Neuron (in vitro differentiated cells): ENCODE results near the gene GTF2E1.
A peak's percentile ranks its signal among the peaks of the same experiment; 100 is the strongest.
"Not testable (repeated sequence)": the region's sequence is repeated elsewhere in the genome, so short reads cannot be mapped to it uniquely, and the experiment has no call there.

Source experiments
- H2AFZ ChIP-seq: one replicate; pipeline ENCODE4 v1.6.1; 2013; ENCODE audit warnings: low read depth, mild to moderate bottlenecking, inconsistent platforms, low read length, moderate library complexity
- H3K27me3 ChIP-seq: one replicate; pipeline ENCODE4 v1.6.1; 2013; ENCODE audit warnings: low read length; ENCODE audit not compliant: insufficient read depth
- H3K36me3 ChIP-seq: one replicate; pipeline ENCODE4 v1.6.1; 2013; ENCODE audit warnings: low read length; ENCODE audit not compliant: insufficient read depth
- H3K4me1 ChIP-seq: one replicate; pipeline ENCODE4 v1.6.1; 2013; ENCODE audit warnings: low read length; ENCODE audit not compliant: insufficient read depth
- H3K4me3 ChIP-seq: 2 replicates; pipeline ENCODE4 v1.5.1; 2013; ENCODE audit warnings: mild to moderate bottlenecking, low read length, moderate library complexity
- H3K9me3 ChIP-seq: one replicate; pipeline ENCODE4 v1.6.1; 2013; ENCODE audit warnings: low read length

The GTF2E1 gene

DNA sequence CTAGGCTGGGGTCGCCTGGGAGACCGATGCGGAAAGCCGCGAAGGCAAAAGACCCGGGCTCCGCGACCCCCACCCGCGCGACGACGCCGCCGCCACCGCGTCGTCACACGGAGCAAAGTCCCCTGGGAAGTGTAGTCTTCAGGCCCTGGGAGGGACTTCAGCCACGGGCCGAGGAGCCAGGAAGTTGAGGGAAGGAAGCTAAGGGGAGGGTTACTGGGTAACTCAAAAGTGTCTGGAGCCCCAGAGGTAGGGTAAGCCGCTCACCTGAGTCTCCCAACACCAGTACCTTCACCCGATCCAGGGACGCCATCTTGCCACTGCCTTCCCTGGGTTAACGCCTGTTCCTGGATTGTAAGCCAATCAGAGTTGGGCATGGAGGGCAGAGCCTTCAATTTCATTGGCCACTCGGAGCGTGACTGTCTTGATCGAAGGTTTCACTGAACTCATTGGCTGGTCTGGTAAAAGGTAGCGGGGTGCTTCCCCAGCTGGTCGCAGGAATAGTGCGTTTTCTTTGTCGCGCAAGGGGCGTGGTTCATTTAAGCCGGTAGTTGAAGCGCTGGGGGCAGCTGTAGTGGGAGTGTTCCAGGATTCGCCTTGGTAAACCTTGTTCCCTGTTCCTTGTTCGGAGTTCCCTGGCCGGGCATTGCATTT lies at the start of gene GTF2E1, which contains the start of gene RABL3:
Gene GTF2E1 (plus strand): TSS at position 547 of the 651 bp plus-strand sequence. CDS start 7,809 bp downstream, outside the sequence.
Gene RABL3 (minus strand): TSS at position 319 of the 651 bp plus-strand sequence. CDS start 9 bp downstream, at position 310.
- H3K4me3 ChIP-seq, result peak within 1 kb of the TSS; percentile 87
- no peaks in the 10 kb centered on the region for H3K27me3 ChIP-seq
- peaks cover 13% of the 10 kb centered on the region for H3K9me3 ChIP-seq
- peak within 1 kb of the TSS; percentile 46 for H2AFZ ChIP-seq
- peaks cover 8% of the 10 kb centered on the region for H3K36me3 ChIP-seq
- H3K4me1 ChIP-seq, result peaks cover 12% of the 10 kb centered on the region

DNA sequence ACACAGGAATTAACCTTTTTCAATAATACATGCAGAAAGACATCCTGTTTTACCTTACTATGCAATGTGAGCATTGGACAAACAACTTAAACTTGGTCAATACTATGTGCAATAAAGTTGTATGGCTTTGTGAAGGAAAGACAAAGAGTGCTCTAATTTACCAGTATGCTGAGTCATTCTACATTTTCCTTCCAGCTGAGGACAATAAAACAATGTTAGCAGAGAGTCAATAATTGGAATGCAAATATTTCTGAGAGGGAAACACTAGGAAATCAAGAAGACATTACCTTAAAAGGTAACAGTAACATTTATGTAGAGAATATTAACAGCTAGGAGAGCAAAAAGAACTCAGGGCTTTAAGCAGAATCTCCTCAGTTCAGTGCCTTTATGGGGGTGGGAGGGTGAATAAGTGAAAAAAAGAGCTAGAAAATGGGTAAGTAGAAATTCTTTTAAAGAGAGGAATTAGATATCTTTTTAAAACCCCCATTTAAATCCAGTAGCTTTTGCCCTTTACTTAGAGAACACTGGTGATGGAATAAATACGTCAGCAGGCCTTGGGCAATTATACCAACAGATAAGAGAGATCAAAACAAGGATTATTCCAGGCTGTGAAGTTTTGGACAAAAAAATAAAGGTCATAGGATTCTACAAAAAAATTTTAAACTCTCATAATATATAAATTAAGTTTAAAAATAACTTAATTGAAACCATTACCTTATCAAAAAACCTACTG lies 48.9 kb upstream of the GTF2E1 start:
- Histone ChIP-seq H3K36me3 (peaks cover 8% of the 10 kb centered on the region), H3K4me1 (peaks cover 7% of the 10 kb centered on the region), H3K4me3 (no peak overlapping the region), H3K27me3 (no peaks in the 10 kb centered on the region), H3K9me3 (no peaks in the 10 kb centered on the region), H2AFZ (no peak overlapping the region)

DNA sequence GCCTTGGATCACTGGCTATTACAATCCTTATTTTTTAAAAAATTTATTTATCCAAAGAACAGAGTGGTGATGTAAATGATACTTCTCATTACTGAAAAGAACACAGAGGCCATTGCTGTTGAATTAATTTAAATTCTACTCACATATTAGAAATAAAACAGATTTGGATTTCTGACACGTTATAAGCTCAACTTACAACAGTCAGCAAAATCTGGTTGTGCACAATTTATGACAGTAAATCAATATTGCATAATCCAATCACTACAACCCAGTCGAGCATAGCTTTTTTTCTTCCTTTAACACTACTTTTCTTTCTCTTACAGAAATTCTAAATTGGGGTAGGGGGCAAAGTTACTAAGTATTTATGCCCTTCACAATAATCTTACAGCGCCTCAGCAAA lies 43.2 kb upstream of the GTF2E1 start:
- no peak overlapping the region for H2AFZ ChIP-seq
- H3K4me3 ChIP-seq, result no peak overlapping the region
- no peaks in the 10 kb centered on the region for H3K27me3 ChIP-seq
- H3K36me3 ChIP-seq, result peaks cover 4% of the 10 kb centered on the region
- H3K9me3 ChIP-seq, result peaks cover 2% of the 10 kb centered on the region
- H3K4me1 ChIP-seq, result no peaks in the 10 kb centered on the region

DNA sequence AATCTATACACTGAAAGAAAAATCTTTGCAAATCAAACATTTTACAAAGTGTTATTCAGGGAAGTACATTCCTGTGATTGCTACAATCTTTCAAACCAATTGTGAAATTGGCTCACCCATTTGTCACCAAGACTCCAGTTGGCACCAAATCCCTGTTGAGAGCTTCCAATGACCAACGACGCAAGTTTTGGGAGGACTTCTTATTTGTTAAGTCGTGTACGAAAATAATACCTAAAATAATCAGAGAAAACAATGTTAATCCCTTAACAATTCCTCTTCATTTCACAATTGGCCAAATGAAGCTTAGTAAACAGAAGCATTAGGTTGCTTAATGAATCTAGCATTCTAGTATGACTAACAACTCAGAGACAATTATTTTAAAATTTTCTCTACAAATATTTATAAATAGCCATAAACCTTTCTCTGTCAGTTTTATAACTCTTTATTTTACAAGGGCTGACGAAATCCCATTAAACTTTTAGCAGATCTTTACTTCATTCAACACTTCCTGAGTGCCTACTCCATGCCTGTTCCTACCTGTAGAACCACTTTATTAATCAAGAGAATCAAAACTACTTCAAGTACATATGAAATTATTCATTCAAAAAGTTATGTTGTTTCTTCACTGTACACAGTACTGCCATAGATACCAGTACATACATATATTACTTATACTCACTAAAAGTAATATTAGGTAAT lies 36.5 kb upstream of the GTF2E1 start:
- H3K27me3 ChIP-seq, result no peaks in the 10 kb centered on the region
- H3K4me3 ChIP-seq, result no peak overlapping the region
- H3K36me3 ChIP-seq, result peaks cover 10% of the 10 kb centered on the region
- H3K9me3 ChIP-seq, result peaks cover 2% of the 10 kb centered on the region
- H2AFZ ChIP-seq, result no peak overlapping the region
- peaks cover 6% of the 10 kb centered on the region for H3K4me1 ChIP-seq

DNA sequence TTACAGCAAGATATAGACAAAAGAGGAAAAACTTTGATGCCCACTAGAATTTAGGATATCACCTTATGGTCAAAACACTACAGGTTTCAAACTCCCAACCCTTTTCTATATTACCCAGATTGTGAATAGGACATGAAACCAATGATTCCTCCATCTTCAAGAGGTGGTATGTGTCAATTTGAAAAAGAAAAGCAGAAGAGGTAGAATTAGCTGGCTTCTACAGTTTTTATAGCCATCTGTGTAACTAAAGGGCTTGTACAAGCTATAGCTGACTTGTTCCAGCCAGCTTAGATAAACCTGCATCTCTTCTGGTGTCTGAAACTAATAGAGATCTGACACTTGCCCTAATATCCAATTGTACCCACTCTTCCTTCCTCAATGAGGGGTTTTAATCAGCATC lies 35.6 kb upstream of the GTF2E1 start:
- H3K4me1 ChIP-seq, result peaks cover 6% of the 10 kb centered on the region
- H3K4me3 ChIP-seq, result no peak overlapping the region
- H3K36me3 ChIP-seq, result peaks cover 10% of the 10 kb centered on the region
- H3K27me3 ChIP-seq, result no peaks in the 10 kb centered on the region
- peaks cover 2% of the 10 kb centered on the region for H3K9me3 ChIP-seq
- no peak overlapping the region for H2AFZ ChIP-seq

DNA sequence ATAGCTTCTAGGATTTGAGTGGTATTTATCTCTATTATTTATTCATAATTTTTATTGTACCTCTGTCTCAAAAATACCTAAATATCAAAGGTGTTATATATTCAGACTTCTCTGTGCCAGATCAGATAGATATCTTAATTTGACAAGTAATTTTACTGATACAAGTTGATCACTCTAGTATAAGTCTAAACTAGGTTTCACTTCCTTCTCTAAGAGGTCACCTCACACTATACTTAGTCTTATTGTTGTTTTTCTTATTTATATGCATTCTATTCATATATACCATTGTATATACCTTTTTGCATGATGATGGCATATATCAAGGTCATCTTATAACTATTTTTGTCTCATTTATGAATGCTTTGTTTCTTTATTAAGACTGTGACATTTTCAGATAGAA lies 34.1 kb upstream of the GTF2E1 start:
- Histone ChIP-seq H3K27me3 (no peaks in the 10 kb centered on the region), H3K4me1 (peaks cover 6% of the 10 kb centered on the region), H2AFZ (no peak overlapping the region), H3K9me3 (no peaks in the 10 kb centered on the region), H3K36me3 (peaks cover 10% of the 10 kb centered on the region), H3K4me3 (no peak overlapping the region)

DNA sequence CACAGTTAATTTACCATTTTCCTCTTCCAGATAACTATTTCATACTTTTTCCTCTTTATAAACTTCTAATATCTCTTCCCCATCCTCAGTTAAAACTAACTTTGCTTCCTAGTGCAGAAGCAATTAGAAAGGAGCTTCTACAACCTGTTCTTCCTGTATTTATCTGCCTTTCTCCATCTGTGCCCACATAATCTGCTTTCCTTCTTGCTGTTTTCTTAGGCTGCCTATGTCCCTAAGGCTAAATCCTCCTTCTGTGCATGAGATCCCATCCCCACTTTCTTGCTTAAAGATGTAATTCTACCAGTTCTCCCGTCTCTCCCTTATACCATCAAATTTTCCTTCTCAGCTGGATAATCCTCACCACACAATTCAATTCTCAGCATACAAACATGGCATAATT lies 32.2 kb upstream of the GTF2E1 start:
- peaks cover 7% of the 10 kb centered on the region for H3K36me3 ChIP-seq
- H3K27me3 ChIP-seq, result no peaks in the 10 kb centered on the region
- H3K9me3 ChIP-seq, result no peaks in the 10 kb centered on the region
- H3K4me3 ChIP-seq, result no peak overlapping the region
- peaks cover 6% of the 10 kb centered on the region for H3K4me1 ChIP-seq
- H2AFZ ChIP-seq, result no peak overlapping the region

DNA sequence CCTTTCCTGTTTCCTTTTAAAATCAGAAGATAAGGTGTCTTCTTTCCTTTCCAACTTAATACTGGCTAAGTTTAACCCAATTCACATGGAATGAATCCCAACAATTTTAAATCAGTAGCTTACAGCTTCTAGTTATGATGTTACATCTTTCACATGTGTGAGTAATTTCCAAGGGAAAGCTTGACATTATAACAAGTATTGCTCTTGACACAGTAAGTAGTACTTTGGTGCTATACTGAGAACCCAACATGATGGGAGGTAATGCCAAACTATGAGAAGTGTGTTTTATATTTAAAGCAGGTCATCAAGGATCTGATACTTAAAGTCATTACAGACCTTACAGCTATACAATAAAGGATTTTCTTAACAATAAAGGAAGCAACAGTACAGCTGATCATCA lies 29.3 kb upstream of the GTF2E1 start:
- H3K4me1 ChIP-seq, result peaks cover 6% of the 10 kb centered on the region
- H3K4me3 ChIP-seq, result no peak overlapping the region
- no peaks in the 10 kb centered on the region for H3K9me3 ChIP-seq
- peaks cover 4% of the 10 kb centered on the region for H3K36me3 ChIP-seq
- no peaks in the 10 kb centered on the region for H3K27me3 ChIP-seq
- no peak overlapping the region for H2AFZ ChIP-seq

DNA sequence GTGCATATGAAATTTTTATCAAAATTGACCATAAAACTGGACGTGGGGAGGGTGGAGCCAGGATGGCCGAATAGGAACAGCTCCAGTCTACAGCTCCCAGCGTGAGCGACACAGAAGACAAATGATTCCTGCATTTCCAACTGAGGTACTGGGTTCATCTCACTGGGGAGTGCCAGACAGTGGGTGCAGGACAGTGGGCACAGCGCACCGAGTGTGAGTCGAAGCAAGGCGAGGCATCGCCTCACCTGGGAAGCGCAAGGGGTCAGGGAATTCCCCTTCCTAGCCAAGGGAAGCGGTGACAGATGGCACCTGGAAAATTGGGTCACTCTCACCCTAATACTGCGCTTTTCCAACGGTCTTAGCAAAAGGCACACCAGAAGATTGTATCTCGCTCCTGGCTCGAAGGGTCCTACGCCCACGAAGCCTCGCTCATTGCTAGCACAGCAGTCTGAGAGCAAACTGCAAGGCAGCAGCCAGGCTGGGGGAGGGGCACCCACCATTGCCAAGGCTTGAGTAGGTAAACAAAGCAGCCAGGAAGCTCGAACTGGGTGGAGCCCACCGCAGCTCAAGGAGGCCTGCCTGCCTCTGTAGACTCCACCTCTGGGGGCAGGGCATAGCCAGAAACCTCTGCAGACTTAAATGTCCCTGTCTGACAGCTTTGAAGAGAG lies 23.2 kb upstream of the GTF2E1 start:
- H3K4me3 ChIP-seq, H3K4me1 ChIP-seq, H3K27me3 ChIP-seq, H2AFZ ChIP-seq, H3K36me3 ChIP-seq, H3K9me3 ChIP-seq: not testable (repeated sequence)

DNA sequence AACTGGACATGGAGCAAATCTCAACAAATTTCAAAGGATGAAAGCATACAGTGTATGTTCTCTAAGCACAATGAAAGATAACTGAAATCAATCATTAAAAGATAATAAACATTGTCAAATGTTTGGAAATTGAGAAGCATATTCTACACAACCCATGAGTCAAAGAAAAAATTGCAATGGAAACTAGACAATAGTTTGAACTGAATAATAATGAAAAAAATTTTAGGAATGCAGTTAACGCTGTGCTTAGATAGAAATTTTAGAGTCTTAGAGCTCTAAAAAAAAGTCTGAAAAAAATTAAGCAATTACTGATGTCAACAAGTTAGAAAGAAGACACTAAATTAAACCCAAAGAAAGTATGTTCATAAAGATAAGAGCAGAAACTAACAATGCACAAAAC lies 15.8 kb upstream of the GTF2E1 start:
- Histone ChIP-seq H3K27me3 (no peaks in the 10 kb centered on the region), H3K9me3 (no peaks in the 10 kb centered on the region), H3K4me3 (no peak overlapping the region)

DNA sequence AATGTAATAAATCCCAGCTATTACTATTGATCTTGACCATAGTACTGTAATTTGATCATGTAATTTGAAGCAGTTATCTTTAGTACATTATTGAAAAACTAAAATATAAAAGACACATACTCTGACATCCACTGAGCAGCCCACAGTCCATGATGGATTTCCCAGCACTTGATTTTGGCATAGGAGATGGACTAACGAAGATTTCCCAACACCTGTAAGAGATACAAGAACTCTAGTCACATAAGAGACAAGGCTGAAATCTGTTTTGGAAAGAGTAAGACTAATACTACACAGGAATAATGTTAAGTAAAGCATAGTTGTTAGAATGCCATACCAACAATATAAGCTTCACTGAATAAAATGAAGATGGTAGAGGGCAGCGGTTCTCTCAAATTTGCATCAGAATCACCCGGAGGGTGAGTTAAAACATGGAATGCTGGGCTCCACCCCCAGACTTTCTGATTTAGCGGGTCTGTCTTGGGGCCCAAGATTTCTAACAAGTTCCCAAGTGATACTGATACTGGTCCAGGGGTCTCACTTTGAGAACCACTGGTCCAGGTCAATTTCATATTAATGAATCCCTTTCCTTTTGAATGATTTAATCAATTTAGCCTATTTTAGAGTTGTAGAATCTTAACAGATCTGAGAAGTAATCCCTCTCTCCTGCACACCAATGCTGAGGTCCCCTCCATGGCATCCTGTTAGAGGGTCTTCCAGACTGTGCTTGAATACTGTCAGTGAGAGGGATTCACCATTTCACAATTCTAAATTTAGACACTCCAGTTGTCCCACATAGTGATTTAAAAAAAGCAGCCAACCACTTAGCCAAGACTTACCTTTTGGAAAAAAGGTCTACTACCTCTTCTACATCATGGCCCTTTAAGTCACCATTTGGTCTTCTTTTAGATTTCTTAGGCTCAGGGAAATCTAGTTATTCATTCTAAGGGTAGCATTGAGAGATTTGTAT lies 11.7 kb upstream of the GTF2E1 start:
- Histone ChIP-seq H3K36me3 (peaks cover 9% of the 10 kb centered on the region), H2AFZ (no peak overlapping the region), H3K27me3 (no peaks in the 10 kb centered on the region), H3K4me3 (no peak overlapping the region), H3K4me1 (no peaks in the 10 kb centered on the region), H3K9me3 (no peaks in the 10 kb centered on the region)

More for the DNA sequence above, 15.8 kb upstream of the GTF2E1 start:
- Histone ChIP-seq H2AFZ (no peak overlapping the region), H3K4me1 (no peaks in the 10 kb centered on the region), H3K36me3 (peaks cover 9% of the 10 kb centered on the region)

DNA sequence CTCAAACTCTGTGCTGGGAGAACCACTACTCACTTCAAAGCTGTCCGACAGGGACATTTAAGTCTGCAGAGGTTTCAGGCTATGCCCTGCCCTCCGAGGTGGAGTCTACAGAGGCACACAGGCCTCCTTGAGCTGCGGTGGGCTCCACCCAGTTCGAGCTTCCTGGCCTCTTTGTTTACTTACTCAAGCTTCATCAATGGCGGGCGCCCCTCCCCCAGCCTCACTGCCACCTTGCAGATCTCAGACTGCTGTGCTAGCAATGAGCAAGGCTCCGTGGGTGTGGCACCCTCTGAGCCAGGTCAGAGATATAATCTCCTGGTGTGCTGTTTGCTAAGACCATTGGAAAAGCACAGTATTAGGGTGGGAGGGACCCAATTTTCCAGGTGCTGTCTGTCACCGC lies 4.5 kb upstream of the GTF2E1 start:
- not testable (repeated sequence) for H3K27me3 ChIP-seq, H3K4me3 ChIP-seq, H3K4me1 ChIP-seq, H2AFZ ChIP-seq, H3K36me3 ChIP-seq
- peaks cover 13% of the 10 kb centered on the region for H3K9me3 ChIP-seq
